Measurements from ENCODE around the gene CEP20.
"Not testable (repeated sequence)": the region's sequence is repeated elsewhere in the genome, so short reads cannot be mapped to it uniquely, and the experiment has no call there.

CEP20 gene

DNA sequence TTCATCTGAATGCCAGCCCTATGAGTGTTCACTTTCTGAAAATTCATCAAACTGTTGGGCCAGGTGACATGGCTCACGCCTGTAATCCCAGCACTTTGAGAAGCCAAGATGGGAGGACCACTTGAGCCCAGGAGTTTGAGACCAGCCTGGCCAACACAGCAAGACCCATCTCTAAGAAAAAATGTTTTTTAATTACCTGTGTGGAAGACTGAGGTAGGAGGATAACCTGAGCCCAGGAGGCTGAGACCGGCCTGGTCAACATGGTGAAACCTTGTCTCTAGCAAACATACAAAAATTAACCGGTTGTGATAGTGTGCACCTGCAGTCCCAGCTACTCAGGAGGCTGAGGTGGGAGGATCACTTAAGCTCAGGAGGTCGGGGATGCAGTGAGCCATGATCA is 41.9 kb downstream of the CEP20 start:
- Histone ChIP-seq H4K20me1 (ENCODE audit: insufficient read depth, low read length) (no peaks in the 10 kb centered on the region), H3K36me3 (replicated peaks; ENCODE audit: insufficient read depth, low read length) (no peaks in the 10 kb centered on the region), H3K9me3 (replicated peaks; ENCODE audit: insufficient read depth, low read length) (no peaks in the 10 kb centered on the region), H3K27ac (ENCODE audit: low read length) (no peak overlapping the region), H3K4me2 (ENCODE audit: low read depth, low read length) (no peak overlapping the region), H3F3A (ENCODE audit: insufficient read depth, low read length) (no peaks in the 10 kb centered on the region), H3K79me2 (ENCODE audit: low read length) (no peaks in the 10 kb centered on the region), H3K4me3 (ENCODE audit: low read length) (no peak overlapping the region), H3K27me3 (replicated peaks; ENCODE audit: insufficient read depth, low read length) (no peaks in the 10 kb centered on the region), H3K4me1 (ENCODE audit: low read length) (no peaks in the 10 kb centered on the region), H3K9ac (ENCODE audit: low read length) (no peak overlapping the region), H2AFZ (ENCODE audit: low read length) (no peak overlapping the region), H3K9me2 (replicated peaks; ENCODE audit: insufficient read depth, low read length) (no peaks in the 10 kb centered on the region)
- TF ChIP-seq EZH2phosphoT487 (IDR thresholded peaks at IDR 0.05; ENCODE audit: low read length) = no peak
- no peak for TF ChIP-seq EZH2 (optimal IDR thresholded peaks at IDR 0.05; ENCODE audit: low read depth, low read length)
- no peak for TF ChIP-seq CTCF (IDR thresholded peaks at IDR 0.05; ENCODE audit: low read length)
- DNase-seq = no peak

- H2AFZ ChIP-seq (ENCODE audit: low read length) = no peak overlapping the region
- H3K27ac ChIP-seq (ENCODE audit: low read length) = no peak overlapping the region
- H3K79me2 ChIP-seq (ENCODE audit: low read length) = no peaks in the 10 kb centered on the region
- no peaks in the 10 kb centered on the region for H3K36me3 ChIP-seq (replicated peaks; ENCODE audit: insufficient read depth, low read length)
- H3F3A ChIP-seq (ENCODE audit: insufficient read depth, low read length) = no peaks in the 10 kb centered on the region
- H3K27me3 ChIP-seq (replicated peaks; ENCODE audit: insufficient read depth, low read length) = no peaks in the 10 kb centered on the region
- H3K9me2 ChIP-seq (replicated peaks; ENCODE audit: insufficient read depth, low read length) = no peaks in the 10 kb centered on the region
- DNase-seq = no peak
- no peak overlapping the region for H3K4me2 ChIP-seq (ENCODE audit: low read depth, low read length)
- no peak overlapping the region for H3K9ac ChIP-seq (ENCODE audit: low read length)
- H3K9me3 ChIP-seq (replicated peaks; ENCODE audit: insufficient read depth, low read length) = no peaks in the 10 kb centered on the region
- no peaks in the 10 kb centered on the region for H3K4me1 ChIP-seq (ENCODE audit: low read length)
- H4K20me1 ChIP-seq (ENCODE audit: insufficient read depth, low read length) = no peaks in the 10 kb centered on the region
- TF ChIP-seq EZH2 (optimal IDR thresholded peaks at IDR 0.05; ENCODE audit: low read depth, low read length) = no peak
- no peak for TF ChIP-seq CTCF (IDR thresholded peaks at IDR 0.05; ENCODE audit: low read length)
- TF ChIP-seq EZH2phosphoT487 (IDR thresholded peaks at IDR 0.05; ENCODE audit: low read length) = no peak
- H3K4me3 ChIP-seq (ENCODE audit: low read length) = no peak overlapping the region
These were observed 44.6 kb downstream of the CEP20 start for GRCh38 chr16:15843635-15844279.

GRCh38 chr16:15839204-15839603 is 49.2 kb downstream of the CEP20 start:
- not testable (repeated sequence) for H3K36me3 ChIP-seq (replicated peaks; ENCODE audit: insufficient read depth, low read length); H3K4me2 ChIP-seq (ENCODE audit: low read depth, low read length); DNase-seq; H3K79me2 ChIP-seq (ENCODE audit: low read length); H4K20me1 ChIP-seq (ENCODE audit: insufficient read depth, low read length); H3K27me3 ChIP-seq (replicated peaks; ENCODE audit: insufficient read depth, low read length); H3K4me3 ChIP-seq (ENCODE audit: low read length); H3K9me3 ChIP-seq (replicated peaks; ENCODE audit: insufficient read depth, low read length); H3K9me2 ChIP-seq (replicated peaks; ENCODE audit: insufficient read depth, low read length); H3K4me1 ChIP-seq (ENCODE audit: low read length); H3F3A ChIP-seq (ENCODE audit: insufficient read depth, low read length); H3K9ac ChIP-seq (ENCODE audit: low read length); H2AFZ ChIP-seq (ENCODE audit: low read length); H3K27ac ChIP-seq (ENCODE audit: low read length)

DNA sequence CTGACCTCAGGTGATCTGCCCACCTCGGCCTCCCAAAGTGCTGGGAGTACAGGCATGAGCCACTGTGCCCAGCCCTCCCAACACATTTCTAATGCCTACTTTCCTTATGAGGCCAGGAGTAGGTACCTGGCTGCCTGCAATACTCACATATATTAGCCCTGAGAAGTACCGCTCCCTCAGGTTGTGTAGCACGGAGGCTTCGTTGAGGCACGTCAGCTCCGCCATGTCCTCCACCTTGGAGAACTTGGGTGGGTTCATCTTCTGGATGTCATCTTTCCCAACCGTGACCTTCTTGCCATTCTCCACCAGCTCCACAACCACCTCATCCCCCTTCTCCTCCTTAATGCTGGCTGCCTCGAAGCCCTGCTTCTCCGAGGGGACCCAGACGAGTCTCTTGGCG is 50.6 kb downstream of the CEP20 start:
- H3K9me2 ChIP-seq (replicated peaks; ENCODE audit: insufficient read depth, low read length) = no peaks in the 10 kb centered on the region
- no peak overlapping the region for H3K27ac ChIP-seq (ENCODE audit: low read length)
- no peak for DNase-seq
- no peaks in the 10 kb centered on the region for H3K4me1 ChIP-seq (ENCODE audit: low read length)
- H2AFZ ChIP-seq (ENCODE audit: low read length) = no peak overlapping the region
- H3K27me3 ChIP-seq (replicated peaks; ENCODE audit: insufficient read depth, low read length) = no peaks in the 10 kb centered on the region
- H3F3A ChIP-seq (ENCODE audit: insufficient read depth, low read length) = no peaks in the 10 kb centered on the region
- H3K4me3 ChIP-seq (ENCODE audit: low read length) = no peak overlapping the region
- H3K79me2 ChIP-seq (ENCODE audit: low read length) = no peaks in the 10 kb centered on the region
- no peaks in the 10 kb centered on the region for H4K20me1 ChIP-seq (ENCODE audit: insufficient read depth, low read length)
- TF ChIP-seq CTCF (IDR thresholded peaks at IDR 0.05; ENCODE audit: low read length) = no peak
- no peak for TF ChIP-seq EZH2phosphoT487 (IDR thresholded peaks at IDR 0.05; ENCODE audit: low read length)
- TF ChIP-seq EZH2 (optimal IDR thresholded peaks at IDR 0.05; ENCODE audit: low read depth, low read length) = no peak
- H3K9ac ChIP-seq (ENCODE audit: low read length) = no peak overlapping the region
- H3K4me2 ChIP-seq (ENCODE audit: low read depth, low read length) = no peak overlapping the region
- no peaks in the 10 kb centered on the region for H3K9me3 ChIP-seq (replicated peaks; ENCODE audit: insufficient read depth, low read length)
- no peaks in the 10 kb centered on the region for H3K36me3 ChIP-seq (replicated peaks; ENCODE audit: insufficient read depth, low read length)

All from MM.1S (cell line).